NK-92 (cell line): ENCODE results near the gene C1QTNF5.

Source experiments
- DNase-seq: peaks from one replicate; lab custom pipeline; 2025; ENCODE audit not compliant: unreplicated experiment; lab: John Stamatoyannopoulos, UW

The C1QTNF5 gene

DNA sequence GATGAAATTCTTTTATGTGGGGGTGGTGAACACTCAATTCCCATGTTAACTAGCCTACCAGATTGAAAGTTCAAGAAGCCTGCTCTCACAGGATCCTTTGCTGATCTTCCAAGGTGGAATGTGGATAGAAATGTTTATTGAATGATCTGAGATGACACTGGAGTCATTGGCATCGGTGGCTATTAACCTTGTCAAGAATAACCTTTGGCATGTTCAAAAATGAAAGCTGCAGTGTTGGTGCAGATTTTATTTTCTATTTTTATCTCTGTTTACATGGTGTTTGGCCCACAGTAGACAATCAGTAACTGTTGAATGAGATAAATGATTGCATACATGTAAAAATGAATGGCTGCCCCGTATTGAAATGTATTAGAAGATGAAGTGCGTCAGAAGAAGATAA lies 42.7 kb downstream of the C1QTNF5 start:
- no peak for DNase-seq

DNA sequence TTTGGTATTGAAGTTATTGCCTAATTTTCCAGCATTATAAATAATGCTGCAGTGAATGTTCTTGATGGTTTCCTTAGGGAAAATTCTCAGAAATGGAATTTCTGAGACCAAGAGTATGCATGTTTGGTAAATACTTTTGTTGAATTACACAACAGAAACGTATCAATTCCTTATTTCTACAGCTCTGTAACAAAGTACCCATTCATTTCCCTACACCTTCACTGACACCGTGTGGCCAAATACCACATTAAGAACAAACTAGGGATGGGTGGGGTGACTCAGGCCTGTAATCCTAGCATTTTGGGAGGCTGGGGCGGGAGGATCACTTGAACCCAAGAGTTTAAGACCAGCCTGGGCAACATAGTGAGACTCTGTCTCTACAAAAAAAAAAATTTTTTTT lies 45.5 kb downstream of the C1QTNF5 start:
- DNase-seq = no peak

DNA sequence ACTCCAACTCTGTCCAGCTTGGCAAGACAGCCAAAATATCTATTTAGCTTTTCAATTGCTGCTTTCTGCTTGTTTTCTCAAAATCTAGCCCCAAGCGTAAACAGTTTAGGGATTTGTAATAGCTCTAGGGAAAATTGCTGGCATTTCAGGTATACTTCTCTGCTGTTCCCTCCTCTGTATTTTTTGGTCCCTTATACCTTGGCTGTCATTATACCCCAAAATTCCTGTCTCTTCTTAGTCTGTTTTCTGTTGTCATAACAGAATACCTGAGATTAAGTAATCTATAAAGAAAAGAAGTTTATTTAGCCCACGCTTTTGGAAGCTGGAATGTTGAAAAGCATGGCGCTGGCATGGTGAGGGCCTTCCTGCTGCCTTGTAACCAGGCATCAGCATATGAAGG lies 47.2 kb downstream of the C1QTNF5 start:
- DNase-seq = no peak

DNA sequence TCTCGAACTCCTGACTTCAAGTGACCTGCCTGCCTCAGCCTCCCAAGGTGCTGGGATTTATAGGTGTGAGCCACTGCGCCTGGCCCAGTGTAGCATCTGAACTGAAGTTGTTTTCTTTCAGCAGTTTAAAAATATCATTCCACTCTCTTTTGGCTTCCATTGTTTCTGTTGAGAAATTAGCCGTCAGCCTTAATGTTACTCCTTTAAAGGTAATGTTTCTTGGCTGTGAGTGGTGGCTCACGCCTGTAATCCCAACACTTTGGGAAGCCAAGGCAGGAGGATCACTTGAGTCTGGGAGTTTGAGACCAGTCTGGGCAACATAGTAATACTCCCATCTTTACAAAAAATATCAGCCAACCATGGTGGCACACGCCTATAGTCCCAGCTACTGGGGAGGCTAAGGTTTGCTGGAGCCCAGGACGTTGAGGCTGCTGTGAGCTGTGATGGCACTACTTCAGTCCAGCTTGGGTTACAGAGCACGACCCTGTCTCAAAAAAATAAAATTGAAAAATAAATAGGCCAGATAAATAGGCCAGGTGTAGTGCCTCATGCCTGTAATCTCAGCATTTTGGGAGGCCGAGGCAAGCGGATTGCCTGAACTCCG lies 49.7 kb downstream of the C1QTNF5 start:
- no peak for DNase-seq
